Subcutaneous adipose tissue (tissue), 4 donors: Measurements from ENCODE around the gene TAX1BP1. TPM values are rescaled to one million over a fixed set of nuclear protein-coding genes. Genes with fewer than 3 reads are reported as not detected.

ENCODE experiments used
- CTCF ChIP-seq: fragments of 450-650 bp; IDR thresholded peaks from one replicate; pipeline ENCODE4 v1.5.1; 2016; ENCODE audit warnings: low read depth, mild to moderate bottlenecking, control low read depth, antibody characterized with exemption, moderate library complexity
- total RNA-seq, 4 donors: library from RNA; depleted of rRNA; stranded (reverse); fragments of >200 nt; gene quantifications; one replicate each; pipeline ENCODE4 v1.1.0, GENCODE V29; 2016

The TAX1BP1 gene
- total RNA-seq, 4 donors from 2014 or later = 80.8 to 113 (median 101) TPM

- no peak for TF ChIP-seq CTCF
These were observed 126.3 kb downstream of the TAX1BP1 start for GRCh38 chr7:27866256-27866655.

- no peak for TF ChIP-seq CTCF
These were observed 127.1 kb downstream of the TAX1BP1 start for GRCh38 chr7:27866828-27867672.

- no peak for TF ChIP-seq CTCF
These were observed 128.2 kb downstream of the TAX1BP1 start for GRCh38 chr7:27868131-27868550.

- TF ChIP-seq CTCF = no peak
These were observed 129.1 kb downstream of the TAX1BP1 start for GRCh38 chr7:27869056-27869455.

GRCh38 chr7:27870595-27870994 lies 130.6 kb downstream of the TAX1BP1 start:
- TF ChIP-seq CTCF = no peak

- no peak for TF ChIP-seq CTCF
These were observed 131.1 kb downstream of the TAX1BP1 start for GRCh38 chr7:27871086-27871485.

- no peak for TF ChIP-seq CTCF
These were observed 131.9 kb downstream of the TAX1BP1 start for GRCh38 chr7:27871866-27872265.
